Endodermal cell (in vitro differentiated cells): Measurements from ENCODE around the gene RBM12. TPM values are rescaled to one million over a fixed set of nuclear protein-coding genes. Genes with fewer than 3 reads are reported as not detected.

Experiments
- DNase-seq: peaks from one replicate; pipeline ENCODE4 v3.0.0-alpha.2; 2017
- H3K27ac ChIP-seq: 2 replicates; pipeline ENCODE4 v1.5.1; 2013; ENCODE audit warnings: mild to moderate bottlenecking, low read depth, low read length, moderate library complexity
- H3K27me3 ChIP-seq: 2 replicates; pipeline ENCODE4 v1.6.1; 2013; ENCODE audit warnings: mild to moderate bottlenecking, low read length, moderate library complexity; ENCODE audit not compliant: insufficient read depth, control insufficient read depth, poor library complexity, severe bottlenecking
- H3K36me3 ChIP-seq: 2 replicates; pipeline ENCODE4 v1.7.0; 2013; ENCODE audit warnings: mild to moderate bottlenecking, low read length, moderate library complexity; ENCODE audit not compliant: control insufficient read depth, insufficient read depth
- H3K4me1 ChIP-seq: one replicate; pipeline ENCODE4 v1.7.0; 2013; ENCODE audit warnings: low read length; ENCODE audit not compliant: control insufficient read depth, insufficient read depth
- H3K4me3 ChIP-seq: 2 replicates; pipeline ENCODE4 v1.5.1; 2013; ENCODE audit warnings: mild to moderate bottlenecking, low read length, moderate library complexity
- H3K9ac ChIP-seq: 2 replicates; pipeline ENCODE4 v1.6.1; 2013; ENCODE audit warnings: mild to moderate bottlenecking, low read length, moderate library complexity; ENCODE audit not compliant: poor library complexity, severe bottlenecking; ENCODE audit errors: extremely low read depth
- H3K9me3 ChIP-seq: 2 replicates; pipeline ENCODE4 v1.6.1; 2013; ENCODE audit warnings: mild to moderate bottlenecking, low read length, moderate library complexity; ENCODE audit not compliant: control insufficient read depth
- H3K27ac Mint-ChIP-seq: 2 replicates; pipeline ENCODE4 v1.8.0; 2020; ENCODE audit warnings: mixed read lengths
- H3K27me3 Mint-ChIP-seq: 2 replicates; pipeline ENCODE4 v1.8.0; 2021; ENCODE audit warnings: mild to moderate bottlenecking, mixed read lengths; ENCODE audit not compliant: insufficient read depth
- H3K36me3 Mint-ChIP-seq: 2 replicates; pipeline ENCODE4 v1.8.0; 2020; ENCODE audit warnings: low read depth, mixed read lengths
- H3K4me1 Mint-ChIP-seq: 2 replicates; pipeline ENCODE4 v1.8.0; 2020; ENCODE audit warnings: mixed read lengths
- H3K4me3 Mint-ChIP-seq: 2 replicates; pipeline ENCODE4 v1.8.0; 2020; ENCODE audit warnings: mild to moderate bottlenecking, moderate library complexity, mixed read lengths
- H3K9me3 Mint-ChIP-seq: 2 replicates; pipeline ENCODE4 v1.8.0; 2020; ENCODE audit warnings: mild to moderate bottlenecking, mixed read lengths
- CTCF ChIP-seq: fragments of 200-600 bp; sonication (generic); conservative IDR thresholded peaks from 2 replicates; pipeline ENCODE4 v1.5.0; 2021; ENCODE audit warnings: antibody characterized with exemption, mild to moderate bottlenecking
- WGBS, 2 experiments: methylation state at CpG; one replicate each; pipeline versions ENCODE4 v1.1.5 to v1.1.7; 2013; ENCODE audit warnings: missing lambda C conversion rate in 2 of 2, mixed read lengths in 1 of 2; ENCODE audit not compliant: insufficient coverage in 1 of 2, insufficient read length in 1 of 2; 5-methylcytosine and 5-hydroxymethylcytosine counted together
- total RNA-seq, 2 donors: library from RNA; stranded (reverse); fragmentation: NEBNext Ultra II Directional in 1 of 2; extraction: Animal tissue kit (Norgen Biotek cat#: 25700) in 1 of 2; gene quantifications; 2 replicates in 1 of 2; 3 replicates in 1 of 2; pipeline ENCODE4 v1.2.1, GENCODE V29; 2021

Gene RBM12
- total RNA-seq, 2 donors from 2014 or later, result 106 to 158 TPM

DNA sequence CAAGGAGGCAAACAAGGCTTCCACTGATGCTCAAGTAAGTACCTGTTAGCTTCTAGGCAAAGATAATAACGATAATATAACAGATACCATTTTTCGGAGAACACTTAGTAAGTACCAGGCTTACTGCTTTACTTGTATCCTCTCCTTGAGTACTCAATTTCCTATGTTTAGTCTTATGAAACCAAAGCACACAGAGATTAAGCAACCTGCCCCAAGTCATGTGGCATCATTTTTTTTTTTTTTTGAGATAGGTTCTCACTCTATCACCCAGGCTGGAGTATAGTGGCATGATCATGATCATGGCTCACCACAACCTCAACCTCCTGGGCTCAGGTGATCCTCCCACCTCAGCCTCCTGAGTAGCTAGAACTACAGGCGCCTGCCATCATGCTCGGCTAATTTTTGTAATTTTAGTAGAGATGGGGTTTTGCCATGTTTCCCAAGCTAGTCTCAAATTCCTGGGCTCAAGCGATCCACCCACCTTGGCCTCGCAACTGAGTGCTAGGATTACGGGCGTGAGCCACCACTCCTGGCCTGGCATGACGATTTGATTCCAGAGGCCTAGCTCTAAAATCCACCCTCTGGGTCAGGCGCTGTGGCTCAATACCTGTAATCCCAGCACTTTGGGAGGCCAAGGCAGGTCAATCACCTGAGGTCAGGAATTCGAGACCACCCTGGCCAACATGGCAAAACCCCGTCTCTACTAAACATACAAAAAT, 35.1 kb downstream of the RBM12 start:
- H3K36me3 Mint-ChIP-seq, result peaks cover 60% of the 10 kb centered on the region
- H3K27me3 Mint-ChIP-seq, result no peaks in the 10 kb centered on the region
- no peak overlapping the region for H3K27ac ChIP-seq
- no peak overlapping the region for H3K4me3 Mint-ChIP-seq
- WGBS, 2 experiments, result 96% methylated on average over 8 to 12 of the region's 12 CpGs
- H3K4me1 Mint-ChIP-seq, result no peaks in the 10 kb centered on the region
- DNase-seq, result no peak
- H3K4me1 ChIP-seq, result no peaks in the 10 kb centered on the region
- peaks cover 82% of the 10 kb centered on the region for H3K36me3 ChIP-seq
- no peak overlapping the region for H3K27ac Mint-ChIP-seq
- H3K9me3 Mint-ChIP-seq, result no peaks in the 10 kb centered on the region
- no peak overlapping the region for H3K4me3 ChIP-seq
- H3K9ac ChIP-seq, result no peak overlapping the region
- no peaks in the 10 kb centered on the region for H3K27me3 ChIP-seq
- no peaks in the 10 kb centered on the region for H3K9me3 ChIP-seq
- TF ChIP-seq CTCF, result no peak

DNA sequence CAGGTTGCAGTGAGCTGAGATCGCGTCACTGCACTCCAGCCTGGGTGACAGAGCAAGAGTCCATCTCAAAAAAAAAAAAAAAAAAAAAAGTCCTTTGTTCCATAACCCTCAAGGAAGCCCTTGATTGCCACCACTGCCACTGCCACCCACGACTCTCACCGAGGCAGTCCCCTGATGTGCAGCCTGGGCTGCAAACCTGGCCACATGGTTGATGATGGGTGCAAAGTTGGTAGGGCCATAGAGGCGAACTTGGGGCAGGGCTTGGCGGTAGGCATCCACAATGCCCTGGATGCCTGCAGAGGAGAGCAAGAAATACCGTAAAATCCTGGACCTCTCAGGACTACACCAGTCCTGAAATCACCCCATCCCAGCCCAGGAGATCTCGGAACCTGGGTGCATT, 37.6 kb downstream of the RBM12 start:
- no peaks in the 10 kb centered on the region for H3K9me3 Mint-ChIP-seq
- H3K4me1 Mint-ChIP-seq, result no peaks in the 10 kb centered on the region
- H3K36me3 ChIP-seq, result peaks cover 76% of the 10 kb centered on the region
- no peaks in the 10 kb centered on the region for H3K9me3 ChIP-seq
- no peak overlapping the region for H3K9ac ChIP-seq
- no peaks in the 10 kb centered on the region for H3K4me1 ChIP-seq
- no peak overlapping the region for H3K27ac ChIP-seq
- no peak for DNase-seq
- H3K36me3 Mint-ChIP-seq, result peaks cover 61% of the 10 kb centered on the region
- WGBS, 2 experiments, result 98 to 100% methylated on average over 4 to 8 of the region's 8 CpGs
- H3K4me3 ChIP-seq, result no peak overlapping the region
- H3K4me3 Mint-ChIP-seq, result no peak overlapping the region
- no peaks in the 10 kb centered on the region for H3K27me3 Mint-ChIP-seq
- TF ChIP-seq CTCF, result no peak
- no peaks in the 10 kb centered on the region for H3K27me3 ChIP-seq
- H3K27ac Mint-ChIP-seq, result no peak overlapping the region

GRCh38 chr20:35626386-35627001, 38.2 kb downstream of the RBM12 start:
- no peak for DNase-seq
- no peak for TF ChIP-seq CTCF
- Mint-ChIP-seq H3K36me3 (peaks cover 55% of the 10 kb centered on the region), H3K4me3 (no peak overlapping the region), H3K9me3 (no peaks in the 10 kb centered on the region), H3K4me1 (no peaks in the 10 kb centered on the region), H3K27ac (no peak overlapping the region), H3K27me3 (no peaks in the 10 kb centered on the region)
- no peaks in the 10 kb centered on the region for H3K27me3 ChIP-seq
- no peak overlapping the region for H3K27ac ChIP-seq
- H3K4me3 ChIP-seq, result no peak overlapping the region
- no peaks in the 10 kb centered on the region for H3K9me3 ChIP-seq
- H3K36me3 ChIP-seq, result peaks cover 76% of the 10 kb centered on the region
- WGBS, 2 experiments, result 94 to 98% methylated on average over 5 to 13 of the region's 13 CpGs
- no peak overlapping the region for H3K9ac ChIP-seq
- no peaks in the 10 kb centered on the region for H3K4me1 ChIP-seq
